HG02884 (cell line): ENCODE results near the gene PTPRQ.

Experiments used
- ATAC-seq: cut with Tn5 transposase; IDR thresholded peaks from one replicate; pipeline ENCODE4 v1.9.1; 2021; ENCODE audit warnings: mild to moderate bottlenecking, moderate library complexity; ENCODE audit not compliant: unreplicated experiment

Gene PTPRQ

GRCh38 chr12:80717856-80718255 is 273.8 kb downstream of the PTPRQ start:
- no peak for ATAC-seq

DNA sequence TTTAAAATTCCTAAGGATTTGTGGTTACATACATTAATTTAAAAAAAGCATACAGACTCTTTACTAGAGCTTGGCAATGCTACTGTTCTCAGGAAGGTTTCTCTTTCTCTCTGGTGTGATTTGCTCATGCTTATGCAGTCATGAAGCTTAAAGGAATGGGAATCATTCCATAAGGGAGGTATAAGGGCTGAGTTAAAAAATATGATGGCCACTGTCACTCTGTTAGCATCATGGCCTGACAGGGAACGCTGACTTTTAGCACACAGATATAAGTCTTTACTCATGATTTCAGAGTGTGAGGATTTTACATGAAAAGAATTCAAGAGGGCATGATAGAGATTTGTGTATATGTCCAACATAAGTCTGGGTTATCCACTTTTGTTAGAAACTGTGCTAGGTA is 276.5 kb downstream of the PTPRQ start:
- no peak for ATAC-seq

DNA sequence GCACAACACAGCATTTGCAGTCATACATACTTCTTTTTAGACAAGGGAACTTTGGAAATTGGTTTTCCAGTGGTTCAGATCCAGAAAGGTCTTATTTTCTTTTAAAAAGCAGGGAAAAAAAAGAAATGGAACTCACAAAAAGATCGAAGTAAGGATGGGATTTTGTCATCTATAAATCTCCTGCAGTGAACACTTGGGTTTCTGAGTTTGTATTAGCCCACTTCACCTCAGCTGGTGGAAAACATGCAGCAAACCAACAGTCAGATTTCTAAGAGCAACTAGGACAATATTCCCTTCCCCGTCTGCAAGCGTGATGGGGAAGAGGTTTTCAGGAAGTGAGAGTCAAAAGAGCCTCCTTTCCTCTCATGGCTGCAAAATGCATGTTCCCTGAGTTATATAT is 277.3 kb downstream of the PTPRQ start:
- no peak for ATAC-seq
